Psoas muscle (tissue), 8 donors: Measurements from ENCODE around the gene SLC26A1. TPM values are rescaled to one million over a fixed set of nuclear protein-coding genes. Genes with fewer than 3 reads are reported as not detected.

Experiments used
- ATAC-seq, 4 donors: fragments of 200-7000 bp; cut with Tn5 transposase; one replicate each; pipeline ENCODE4 v1.9.1; 2020; ENCODE audit warnings: moderate library complexity in 3 of 4, mild to moderate bottlenecking in 2 of 4
- DNase-seq, 2 donors: peaks; one replicate each; pipeline ENCODE4 v3.0.0-alpha.2; 2020
- H3K27ac ChIP-seq: fragments of 200-600 bp; one replicate; pipeline ENCODE4 v1.8.0; 2022
- H3K27me3 ChIP-seq, 3 donors: fragments of 200-600 bp in 1 of 3; one replicate each; pipeline versions ENCODE4 v1.6.1 to v1.8.0; 2013 to 2022; ENCODE audit warnings: low read length in 2 of 3, mild to moderate bottlenecking in 2 of 3, moderate library complexity in 1 of 3; ENCODE audit not compliant: insufficient read depth in 3 of 3
- H3K36me3 ChIP-seq, 2 donors: fragments of 200-600 bp in 1 of 2; one replicate each; pipeline versions ENCODE4 v1.6.1 to v1.8.0; 2013 to 2022; ENCODE audit warnings: low read depth in 1 of 2, mild to moderate bottlenecking in 1 of 2, moderate library complexity in 1 of 2; ENCODE audit not compliant: insufficient read depth in 1 of 2
- H3K4me1 ChIP-seq: fragments of 200-600 bp; one replicate; pipeline ENCODE4 v1.8.0; 2022
- H3K4me3 ChIP-seq: fragments of 200-600 bp; one replicate; pipeline ENCODE4 v1.8.0; 2022; ENCODE audit warnings: mild to moderate bottlenecking
- H3K9me3 ChIP-seq: fragments of 200-600 bp; one replicate; pipeline ENCODE4 v1.8.0; 2022
- CTCF ChIP-seq: fragments of 200-600 bp; IDR thresholded peaks from one replicate; pipeline ENCODE4 v1.8.0; 2022; ENCODE audit warnings: antibody characterized with exemption
- WGBS, 3 donors: extraction: QIAGEN DNeasy Blood & Tissue Kit; methylation state at CpG; one replicate each; pipeline versions ENCODE4 v1.1.6 to v1.1.7; 2013; 5-methylcytosine and 5-hydroxymethylcytosine counted together
- intact Hi-C, 2 donors: fragments of 100-400 bp; cut with DNase I; formaldehyde crosslinking; loops; one replicate each; pipeline versions ENCODE4 v1.11.0 to v1.14.2; 2022
- polyA plus RNA-seq, 3 donors: library from polyadenylated mRNA; stranded (reverse); fragments of 200-250 nt; gene quantifications; one replicate each; pipeline ENCODE4 v1.2.3, GENCODE V29; 2013
- total RNA-seq, 4 donors: library from RNA; stranded (reverse); fragmentation: NEBNext Ultra II Directional in 2 of 4; extraction: Animal tissue kit (Norgen Biotek cat#: 25700) in 2 of 4; gene quantifications; one replicate each; pipeline versions ENCODE4 v1.2.1 to v1.2.4, GENCODE V29; 2021 to 2023
- donor health status: healthy with polysubstance abuse.
- donor health status: DM: no; HTN: no; CAD: no; lungs with moderate emphysema.
- donor health status: Bipolar disorder and iron deficiency.
- donor health status: healthy.
- donor health status: DM: yes; HTN: yes; CAD: no.
- donor health status: DM: no; HTN: no; CAD: no.
- donor health status: DM: no; HTN: no; CAD: no.
- donor health status: DM: yes; HTN: yes; CAD: no.

The SLC26A1 gene
- total and polyA plus RNA-seq, 7 donors = 0.06 to 0.36 (median 0.15) TPM; not detected in 3

GRCh38 chr4:961351-962230, 31.6 kb downstream of the SLC26A1 start:
- intact Hi-C loops = no loop called here
- DNase-seq = peak in 1 of 2 donors; percentile 54
- WGBS, 3 donors = 86 to 90% (median 87%) methylated on average over 47 to 52 of the region's 52 CpGs
- H3K9me3 ChIP-seq = no peaks in the 10 kb centered on the region
- no peak for ATAC-seq
- peaks cover 2 to 47% of the 10 kb centered on the region in 2 donors for H3K36me3 ChIP-seq
- no peaks in the 10 kb centered on the region for H3K4me1 ChIP-seq
- no peak overlapping the region for H3K4me3 ChIP-seq
- TF ChIP-seq CTCF = no peak
- H3K27me3 ChIP-seq = no peaks in the 10 kb centered on the region
- H3K27ac ChIP-seq = no peak overlapping the region

- ATAC-seq (peak in 2 of 4 donors; percentile 14), DNase-seq (peak in 1 of 2 donors; percentile 51)
- peaks cover 2 to 44% of the 10 kb centered on the region in 2 donors for H3K36me3 ChIP-seq
- intact Hi-C loops = no loop called here
- no peaks in the 10 kb centered on the region for H3K9me3 ChIP-seq
- no peak overlapping the region for H3K4me3 ChIP-seq
- H3K4me1 ChIP-seq = no peaks in the 10 kb centered on the region
- no peaks in the 10 kb centered on the region for H3K27me3 ChIP-seq
- 82 to 88% (median 85%) methylated on average over 28 to 35 of the region's 35 CpGs for WGBS, 3 donors
- H3K27ac ChIP-seq = no peak overlapping the region
- TF ChIP-seq CTCF = no peak
Measured at GRCh38 chr4:960636-961350, 32.4 kb downstream of the SLC26A1 start.

- H3K27ac ChIP-seq = no peak overlapping the region
- ATAC-seq = peak in 1 of 4 donors; percentile 19
- WGBS, 3 donors = 82 to 84% (median 83%) methylated on average over 16 of the region's 16 CpGs
- no peaks in the 10 kb centered on the region for H3K4me1 ChIP-seq
- intact Hi-C loops = no loop called here
- peaks cover 2 to 47% of the 10 kb centered on the region in 2 donors for H3K36me3 ChIP-seq
- no peaks in the 10 kb centered on the region for H3K9me3 ChIP-seq
- TF ChIP-seq CTCF = no peak
- no peak overlapping the region for H3K4me3 ChIP-seq
- DNase-seq = peak in 1 of 2 donors; percentile 45
- no peaks in the 10 kb centered on the region for H3K27me3 ChIP-seq
Measured at GRCh38 chr4:960140-960635, 33.0 kb downstream of the SLC26A1 start.

- intact Hi-C loops = no loop called here
- H3K4me1 ChIP-seq = no peaks in the 10 kb centered on the region
- DNase-seq = peak in 1 of 2 donors; percentile 34
- ATAC-seq = no peak
- no peaks in the 10 kb centered on the region for H3K9me3 ChIP-seq
- WGBS, 3 donors = 75 to 81% (median 79%) methylated on average over 24 of the region's 24 CpGs
- no peak overlapping the region for H3K27ac ChIP-seq
- H3K27me3 ChIP-seq = no peaks in the 10 kb centered on the region
- TF ChIP-seq CTCF = no peak
- H3K36me3 ChIP-seq = peaks cover 2 to 53% of the 10 kb centered on the region in 2 donors
- H3K4me3 ChIP-seq = no peak overlapping the region
Measured at GRCh38 chr4:959338-960139, 33.7 kb downstream of the SLC26A1 start.
